ENCODE measurements around the gene DTYMK.

- TF ChIP-seq POLR2A (IDR thresholded peaks at IDR 0.05), result no peak
- TF ChIP-seq CTCF (IDR thresholded peaks at IDR 0.05), result no peak
Observed at GRCh38 chr2:241708879-241709278, 22.3 kb upstream of the DTYMK start.
